IMR-90 (cell line): ENCODE measurements around the gene RRP36. TPM values are rescaled to one million over a fixed set of nuclear protein-coding genes. Genes with fewer than 3 reads are reported as not detected.

Experiments
- ATAC-seq: fragments of 200-7000 bp; cut with Tn5 transposase; 2 replicates; pipeline ENCODE4 v1.9.1; 2020; ENCODE audit warnings: low read depth, mild to moderate bottlenecking, moderate library complexity
- BruUV-seq: library from RNA; stranded (reverse); fragments of 400-500 nt; replicated peaks from 2 replicates; lab custom pipeline; 2021; lab: Mats Ljungman, UMichigan
- CTCF ChIA-PET: fragments of 300-600 bp; formaldehyde crosslinking; extraction: SDS; loops from one replicate; lab custom pipeline; 2021; ENCODE audit warnings: antibody characterized with exemption; lab: Yijun Ruan, JAX
- POLR2A ChIA-PET: fragments of 300-600 bp; sonication (Branson Sonifier 250); formaldehyde crosslinking; loops from one replicate; lab custom pipeline; 2022; ENCODE audit warnings: antibody characterized with exemption; ENCODE audit not compliant: unreplicated experiment; lab: Charles Lee
- DNase-seq: peaks from one replicate; pipeline ENCODE4 v3.0.0; 2013
- H2AFZ ChIP-seq: replicated peaks from 2 replicates; pipeline ENCODE3; 2013; ENCODE audit warnings: low read length, mild to moderate bottlenecking; ENCODE audit not compliant: poor library complexity
- H2AK5ac ChIP-seq: 2 replicates; pipeline ENCODE4 v1.6.1; 2013; ENCODE audit warnings: low read depth, low read length, inconsistent platforms
- H2AK9ac ChIP-seq: replicated peaks from 2 replicates; pipeline ENCODE3; 2013; ENCODE audit warnings: mild to moderate bottlenecking, low read depth, low read length, moderate library complexity; ENCODE audit not compliant: poor library complexity
- H2BK120ac ChIP-seq: 2 replicates; pipeline ENCODE4 v1.6.1; 2013; ENCODE audit warnings: low read depth, low read length, inconsistent platforms
- H2BK15ac ChIP-seq: 3 replicates; pipeline ENCODE4 v1.6.1; 2013; ENCODE audit warnings: low read depth, low read length, inconsistent platforms
- H2BK20ac ChIP-seq: 2 replicates; pipeline ENCODE4 v1.6.1; 2013; ENCODE audit warnings: low read depth, mild to moderate bottlenecking, inconsistent platforms, low read length, moderate library complexity
- H2BK5ac ChIP-seq: 2 replicates; pipeline ENCODE4 v1.6.1; 2013; ENCODE audit warnings: mild to moderate bottlenecking, low read depth, low read length, inconsistent platforms; ENCODE audit not compliant: poor library complexity, severe bottlenecking
- H3K14ac ChIP-seq: replicated peaks from 2 replicates; pipeline ENCODE4 v1.6.1; 2013; ENCODE audit warnings: low read depth, low read length, inconsistent platforms
- H3K18ac ChIP-seq: 2 replicates; pipeline ENCODE4 v1.6.1; 2013; ENCODE audit warnings: low read depth, low read length, control low read depth
- H3K23ac ChIP-seq: 2 replicates; pipeline ENCODE4 v1.6.1; 2013; ENCODE audit warnings: low read depth, low read length, inconsistent platforms
- H3K27ac ChIP-seq: 2 replicates; pipeline ENCODE4 v1.5.1; 2013; ENCODE audit warnings: mild to moderate bottlenecking, control low read depth, low read length; ENCODE audit not compliant: insufficient read depth
- H3K27me3 ChIP-seq: 2 replicates; pipeline ENCODE4 v1.6.1; 2013; ENCODE audit warnings: low read length; ENCODE audit not compliant: control insufficient read depth, insufficient read depth
- H3K36me3 ChIP-seq: 2 replicates; pipeline ENCODE4 v1.6.1; 2013; ENCODE audit warnings: low read length, mixed read lengths; ENCODE audit not compliant: control insufficient read depth, insufficient read depth
- H3K4ac ChIP-seq: 2 replicates; pipeline ENCODE4 v1.6.1; 2013; ENCODE audit warnings: low read depth, low read length, inconsistent platforms
- H3K4me1 ChIP-seq: 2 replicates; pipeline ENCODE4 v1.6.1; 2013; ENCODE audit warnings: low read length, mixed read lengths; ENCODE audit not compliant: control insufficient read depth, insufficient read depth
- H3K4me2 ChIP-seq: 2 replicates; pipeline ENCODE4 v1.6.1; 2013; ENCODE audit warnings: low read depth, mild to moderate bottlenecking, control low read depth, low read length, moderate library complexity
- H3K4me3 ChIP-seq: 2 replicates; pipeline ENCODE4 v1.5.1; 2013; ENCODE audit warnings: low read depth, mild to moderate bottlenecking, control low read depth, low read length, moderate library complexity; ENCODE audit not compliant: insufficient read depth
- H3K56ac ChIP-seq: 2 replicates; pipeline ENCODE4 v1.6.1; 2013; ENCODE audit warnings: low read length, inconsistent platforms; ENCODE audit not compliant: insufficient read depth; ENCODE audit errors: extremely low read depth
- H3K79me1 ChIP-seq, 2 experiments: 2 replicates each; pipeline ENCODE4 v1.6.1; 2013; ENCODE audit warnings: low read length in 2 of 2, inconsistent platforms in 1 of 2, low read depth in 1 of 2
- H3K9ac ChIP-seq: 2 replicates; pipeline ENCODE4 v1.6.1; 2013; ENCODE audit warnings: low read depth, low read length, control low read depth
- H3K9me1 ChIP-seq: 2 replicates; pipeline ENCODE4 v1.6.1; 2013; ENCODE audit warnings: low read length, inconsistent platforms; ENCODE audit not compliant: insufficient read depth
- H3K9me3 ChIP-seq: 2 replicates; pipeline ENCODE4 v1.6.1; 2013; ENCODE audit warnings: low read length; ENCODE audit not compliant: control insufficient read depth, insufficient read depth
- H4K20me1 ChIP-seq: 2 replicates; pipeline ENCODE4 v1.6.1; 2013; ENCODE audit warnings: low read length, inconsistent platforms; ENCODE audit not compliant: insufficient read depth
- H4K5ac ChIP-seq: 2 replicates; pipeline ENCODE4 v1.6.1; 2013; ENCODE audit warnings: mild to moderate bottlenecking, low read depth, low read length, control low read depth
- H4K8ac ChIP-seq, 2 experiments: 2 replicates each; pipeline ENCODE4 v1.6.1; 2013; ENCODE audit warnings: low read depth in 2 of 2, low read length in 2 of 2, control low read depth in 1 of 2, inconsistent platforms in 1 of 2
- H4K91ac ChIP-seq: 2 replicates; pipeline ENCODE4 v1.6.1; 2013; ENCODE audit warnings: low read depth, low read length, inconsistent platforms; ENCODE audit not compliant: insufficient read depth
- CHD1 ChIP-seq: IDR thresholded peaks from 2 replicates; pipeline ENCODE4 v1.6.1; 2012; ENCODE audit warnings: low read depth, low read length, improper control_type of control experiment
- WGBS, 2 experiments: methylation state at CpG; one replicate each; pipeline versions ENCODE4 v1.1.5 to v1.1.7; 2013; ENCODE audit warnings: missing lambda C conversion rate in 2 of 2; ENCODE audit not compliant: insufficient read length in 1 of 2; ENCODE audit errors: extremely low coverage in 2 of 2; 5-methylcytosine and 5-hydroxymethylcytosine counted together
- dilution Hi-C: fragments of 300-500 bp; cut with HindIII; formaldehyde crosslinking; loops from one replicate; pipeline ENCODE4 v1.14.3; 2018; ENCODE audit warnings: low sequenced_read_pairs; ENCODE audit not compliant: unreplicated experiment
- in situ Hi-C: fragments of 300-500 bp; cut with MboI; formaldehyde crosslinking; loops from 3 replicates; pipeline ENCODE4 v1.14.3; 2019; ENCODE audit warnings: low sequenced_read_pairs, inconsistent platforms, mixed read lengths
- intact Hi-C: fragments of 100-400 bp; cut with micrococcal nuclease; formaldehyde crosslinking; loops from 2 replicates; pipeline ENCODE4 v1.10.0; 2022
- polyA plus RNA-seq, 3 experiments: library from polyadenylated mRNA; depleted of rRNA; stranded (reverse); fragments of >200 nt; gene quantifications; 2 replicates each; pipeline ENCODE4 v1.2.3, GENCODE V29; 2012; ENCODE audit warnings: low replicate concordance in 1 of 3
- total RNA-seq: library from RNA; depleted of rRNA; stranded (reverse); fragments of >200 nt; gene quantifications from 2 replicates; pipeline ENCODE4 v1.2.3, GENCODE V29; 2012

The RRP36 gene
- total and polyA plus RNA-seq, 2 of the 4 experiments (the other 2 are of a cell fraction): 54.3 to 106 TPM

DNA sequence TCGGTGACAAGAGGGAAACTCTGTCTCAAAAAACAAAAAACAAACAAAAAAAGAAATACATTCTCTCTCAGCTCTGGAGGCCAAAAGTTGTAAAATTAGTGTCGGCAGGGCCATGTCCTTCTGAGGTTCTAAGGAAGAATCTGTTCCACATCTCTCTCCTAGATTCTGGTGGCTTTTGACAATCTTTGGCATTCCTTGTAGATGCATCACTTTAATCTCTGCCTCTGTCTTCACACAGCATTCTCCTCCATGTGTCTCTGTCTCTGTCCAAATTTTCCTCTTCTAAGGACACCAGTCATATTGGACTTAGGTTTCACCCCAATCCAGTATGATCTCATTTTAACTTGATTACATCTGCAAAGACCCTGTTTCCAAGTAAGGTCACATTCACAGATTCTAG is 28.0 kb upstream of the RRP36 start:
- TF ChIP-seq CHD1: no peak
- Histone ChIP-seq H4K5ac (no peak overlapping the region), H3K9me1 (0 out of 2 replicates have a peak, but pooled peaks cover 2% of the 10 kb centered on the region), H3K56ac (no peak overlapping the region), H4K20me1 (peaks cover 3% of the 10 kb centered on the region; the same call in 1 of the 2 replicates), H3K36me3 (peaks cover 22% of the 10 kb centered on the region), H3K4me2 (no peak overlapping the region), H3K4ac (no peak overlapping the region), H3K18ac (no peak overlapping the region), H3K9me3 (no peaks in the 10 kb centered on the region), H2BK120ac (no peak overlapping the region), H3K14ac (no peak overlapping the region), H2AFZ (no peak overlapping the region), H2BK5ac (no peak overlapping the region), H3K27ac (no peak overlapping the region), H3K79me1 (peaks cover 34 to 41% of the 10 kb centered on the region in 2 experiments), H3K4me1 (no peaks in the 10 kb centered on the region), H3K23ac (no peak overlapping the region), H3K4me3 (no peak overlapping the region), H4K91ac (no peak overlapping the region), H3K27me3 (no peaks in the 10 kb centered on the region), H2BK15ac (no peak overlapping the region), H3K9ac (no peak overlapping the region), H2AK9ac (no peak overlapping the region), H2AK5ac (no peak overlapping the region; the same call in 1 of the 2 replicates), H4K8ac (no peak overlapping the region), H2BK20ac (no peak overlapping the region)
- CTCF ChIA-PET: no interaction called here
- POLR2A ChIA-PET: no interaction called here
- intact Hi-C loops: no loop called here
- no TSS peak for BruUV-seq
- no CpG with 5 or more reads among the region's 2 CpGs for WGBS, 2 experiments
- ATAC-seq (no peak; the same call in 1 of the 2 replicates), DNase-seq (no peak)
- dilution Hi-C loops: no loop called here
- in situ Hi-C loops: no loop called here
